HepG2 (cell line): ENCODE results near the gene KIF23. TPM values are rescaled to one million over a fixed set of nuclear protein-coding genes. Genes with fewer than 3 reads are reported as not detected.

Source experiments
- CCAR2 ChIP-seq: fragments of 200-400 bp; formaldehyde crosslinking; optimal IDR thresholded peaks from 2 replicates; pipeline ENCODE3; 2018; ENCODE audit warnings: low read depth, mild to moderate bottlenecking, low read length, moderate library complexity
- ELF1 ChIP-seq: sonication (generic); formaldehyde crosslinking; IDR thresholded peaks from 2 replicates; pipeline ENCODE4 v1.4.0; 2020; ENCODE audit warnings: missing genetic modification reagents
- FIP1L1 ChIP-seq: fragments of 200-400 bp; formaldehyde crosslinking; IDR thresholded peaks from 2 replicates; pipeline ENCODE4 v1.6.1; 2018; ENCODE audit warnings: low read depth, mild to moderate bottlenecking, low read length, moderate library complexity, borderline replicate concordance; ENCODE audit not compliant: insufficient read depth
- GZF1 ChIP-seq: sonication (generic); formaldehyde crosslinking; IDR thresholded peaks from 2 replicates; pipeline ENCODE4 v1.5.1; 2020; ENCODE audit warnings: mild to moderate bottlenecking, missing genetic modification reagents
- JUNB ChIP-seq: sonication (generic); formaldehyde crosslinking; IDR thresholded peaks from 2 replicates; pipeline ENCODE4 v1.8.0; 2022; ENCODE audit warnings: missing genetic modification reagents, mild to moderate bottlenecking, borderline replicate concordance
- KLF15 ChIP-seq: sonication (generic); formaldehyde crosslinking; IDR thresholded peaks from 2 replicates; pipeline ENCODE4 v1.8.1; 2023; ENCODE audit warnings: borderline replicate concordance, mild to moderate bottlenecking, inconsistent platforms, missing genetic modification reagents, mixed read lengths
- MATR3 ChIP-seq: sonication (generic); formaldehyde crosslinking; IDR thresholded peaks from 2 replicates; pipeline ENCODE4 v1.4.0; 2020; ENCODE audit warnings: missing genetic modification reagents
- MIXL1 ChIP-seq: IDR thresholded peaks from 2 replicates; pipeline ENCODE4 v1.6.1; 2016
- NPAS2 ChIP-seq: sonication (generic); formaldehyde crosslinking; IDR thresholded peaks from 2 replicates; pipeline ENCODE4 v1.8.0; 2022; ENCODE audit warnings: mild to moderate bottlenecking, missing genetic modification reagents, borderline replicate concordance
- PAF1 ChIP-seq: IDR thresholded peaks from 2 replicates; pipeline ENCODE4 v1.6.1; 2016; ENCODE audit warnings: missing genetic modification reagents, missing compliant biosample characterization
- RXRB ChIP-seq: IDR thresholded peaks from 2 replicates; pipeline ENCODE4 v1.6.1; 2016; ENCODE audit warnings: borderline replicate concordance, missing genetic modification reagents, missing compliant biosample characterization
- SMAD1 ChIP-seq: sonication (generic); formaldehyde crosslinking; IDR thresholded peaks from 2 replicates; pipeline ENCODE4 v1.4.0; 2020; ENCODE audit warnings: missing genetic modification reagents, low read depth, mild to moderate bottlenecking, borderline replicate concordance
- SMARCC2 ChIP-seq: fragments of 450-650 bp; IDR thresholded peaks from 2 replicates; pipeline ENCODE4 v1.6.1; 2017; ENCODE audit warnings: antibody characterized with exemption, mild to moderate bottlenecking
- TBP ChIP-seq: sonication (generic); formaldehyde crosslinking; IDR thresholded peaks from 2 replicates; pipeline ENCODE4 v1.5.0; 2020; ENCODE audit warnings: missing genetic modification reagents
- ZBTB21 ChIP-seq: sonication (generic); formaldehyde crosslinking; IDR thresholded peaks from 2 replicates; pipeline ENCODE4 v1.4.0; 2020; ENCODE audit warnings: missing genetic modification reagents
- ZBTB8A ChIP-seq: sonication (generic); formaldehyde crosslinking; IDR thresholded peaks from 2 replicates; pipeline ENCODE4 v1.4.0; 2020; ENCODE audit warnings: mild to moderate bottlenecking, low read depth, missing genetic modification reagents, borderline replicate concordance
- ZFX ChIP-seq: sonication (generic); formaldehyde crosslinking; IDR thresholded peaks from 2 replicates; pipeline ENCODE4 v1.4.0; 2020; ENCODE audit warnings: mild to moderate bottlenecking, low read depth, missing genetic modification reagents, moderate library complexity
- ZNF235 ChIP-seq: sonication (generic); formaldehyde crosslinking; IDR thresholded peaks from 2 replicates; pipeline ENCODE4 v1.8.1; 2023; ENCODE audit warnings: mild to moderate bottlenecking, missing genetic modification reagents, borderline replicate concordance
- ZNF264 ChIP-seq: sonication (generic); formaldehyde crosslinking; IDR thresholded peaks from 2 replicates; pipeline ENCODE4 v1.4.0; 2020; ENCODE audit warnings: missing genetic modification reagents
- ZNF547 ChIP-seq: sonication (generic); formaldehyde crosslinking; IDR thresholded peaks from 2 replicates; pipeline ENCODE4 v1.5.1; 2020; ENCODE audit warnings: mild to moderate bottlenecking, missing genetic modification reagents
- ZNF792 ChIP-seq: IDR thresholded peaks from 2 replicates; pipeline ENCODE4 v1.6.1; 2016
- polyA plus RNA-seq, 8 experiments: library from polyadenylated mRNA; depleted of rRNA in 3 of 8; stranded (reverse) in 7 of 8; unstranded in 1 of 8; fragments of >200 nt; fragmentation: Illumina TruSeq in 4 of 8; extraction: Trizol in 4 of 8; gene quantifications; 2 replicates each; pipeline versions ENCODE4 v1.2.1 to v1.2.3, GENCODE V29; 2011 to 2016; ENCODE audit warnings: low read depth in 4 of 8, missing spikeins in 1 of 8, mixed read lengths in 1 of 8; ENCODE audit not compliant: insufficient read depth in 1 of 8
- total RNA-seq, 5 experiments: library from RNA; depleted of rRNA; stranded (reverse); fragments of >200 nt; fragmentation: Illumina TruSeq; extraction: Trizol; gene quantifications; 2 replicates each; pipeline ENCODE4 v1.2.3, GENCODE V29; 2016; ENCODE audit warnings: low read depth in 1 of 5
- TF ChIP-seq, protein P1 (sequence below): IDR thresholded peaks from 2 replicates; pipeline ENCODE4 v1.6.1; 2016; ENCODE audit warnings: missing biosample characterization, missing genetic modification reagents, low read depth
- TF ChIP-seq, protein P2 (sequence below): sonication (generic); formaldehyde crosslinking; conservative IDR thresholded peaks from 2 replicates; pipeline ENCODE4 v1.8.0; 2022; ENCODE audit warnings: mild to moderate bottlenecking, moderate library complexity, missing genetic modification reagents
- TF ChIP-seq, protein P3 (sequence below): sonication (generic); formaldehyde crosslinking; IDR thresholded peaks from 2 replicates; pipeline ENCODE4 v1.8.0; 2022; ENCODE audit warnings: missing genetic modification reagents, mild to moderate bottlenecking, moderate library complexity, borderline replicate concordance

KIF23 gene
- total and polyA plus RNA-seq, 2 of the 13 experiments (the other 11 are each of a cell fraction or from before 2014, with no cell fraction given), result 11.3 to 38.1 TPM

DNA sequence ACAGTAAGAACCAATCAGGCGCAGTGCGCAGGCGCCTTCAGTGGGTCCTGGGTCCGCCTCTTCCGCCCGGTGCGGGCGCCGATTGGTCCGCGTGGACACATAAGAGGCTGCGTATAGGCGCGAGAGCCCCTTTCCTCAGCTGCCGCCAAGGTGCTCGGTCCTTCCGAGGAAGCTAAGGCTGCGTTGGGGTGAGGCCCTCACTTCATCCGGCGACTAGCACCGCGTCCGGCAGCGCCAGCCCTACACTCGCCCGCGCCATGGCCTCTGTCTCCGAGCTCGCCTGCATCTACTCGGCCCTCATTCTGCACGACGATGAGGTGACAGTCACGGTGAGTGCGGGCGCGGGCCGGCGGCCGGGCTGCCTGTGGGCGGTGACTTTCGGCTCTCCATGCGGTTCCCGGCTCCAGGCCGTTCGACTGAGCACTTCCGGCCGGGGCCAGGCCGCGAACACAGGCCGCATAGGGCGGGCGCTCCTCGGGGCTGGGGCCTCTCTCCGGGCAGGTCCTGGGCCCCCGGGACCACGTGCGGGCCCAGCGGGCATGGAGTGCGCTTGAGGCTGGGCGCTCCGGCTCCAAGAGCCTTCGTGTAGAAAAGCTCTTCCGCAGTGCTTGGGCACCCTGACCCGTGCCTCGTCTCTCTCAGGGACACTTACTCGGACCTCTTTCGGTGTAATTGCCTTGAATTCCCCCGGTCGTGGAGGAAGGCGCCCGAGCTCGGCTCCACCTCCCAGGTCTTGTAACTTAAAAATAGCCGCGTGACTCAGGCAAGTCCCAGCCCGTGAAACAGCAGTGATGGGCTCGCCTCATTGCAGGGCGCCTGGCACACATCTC is 38.8 kb downstream of the KIF23 start, which contains the start of gene RPLP1 (continued):
- TF ChIP-seq ZNF235 (CRISPR knock-in tag), result peak; percentile 72; the same call in 1 of the 2 replicates
- no peak for TF ChIP-seq ZBTB8A (CRISPR knock-in tag)
- TF ChIP-seq ELF1 (CRISPR knock-in tag), result peak; percentile 64
- 0 out of 2 replicates have a peak, but pooled peaks have one; percentile 31 for TF ChIP-seq MIXL1 (CRISPR knock-in tag)
- TF ChIP-seq SMAD1 (CRISPR knock-in tag), result peak; percentile 25; the same call in 1 of the 2 replicates
- TF ChIP-seq GZF1, result peak; percentile 89
- peak; percentile 37; the same call in 1 of the 2 replicates for TF ChIP-seq ZNF264 (CRISPR knock-in tag)
- TF ChIP-seq ZFX (CRISPR knock-in tag), result peak; percentile 100
- TF ChIP-seq MATR3 (CRISPR knock-in tag), result no peak
- TF ChIP-seq, protein P1, sequence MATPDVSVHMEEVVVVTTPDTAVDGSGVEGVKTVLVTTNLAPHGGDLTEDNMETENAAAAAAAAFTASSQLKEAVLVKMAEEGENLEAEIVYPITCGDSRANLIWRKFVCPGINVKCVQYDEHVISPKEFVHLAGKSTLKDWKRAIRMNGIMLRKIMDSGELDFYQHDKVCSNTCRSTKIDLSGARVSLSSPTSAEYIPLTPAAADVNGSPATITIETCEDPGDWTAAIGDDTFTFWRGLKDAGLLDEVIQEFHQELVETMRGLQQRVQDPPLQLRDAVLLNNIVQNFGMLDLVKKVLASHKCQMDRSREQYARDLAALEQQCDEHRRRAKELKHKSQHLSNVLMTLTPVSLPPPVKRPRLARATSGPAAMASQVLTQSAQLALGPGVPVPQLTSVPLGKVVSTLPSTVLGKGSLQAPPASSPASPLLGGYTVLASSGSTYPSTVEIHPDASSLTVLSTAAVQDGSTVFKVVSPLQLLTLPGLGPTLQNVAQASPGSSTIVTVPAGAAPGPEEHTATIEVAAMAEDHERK, result no peak
- TF ChIP-seq ZBTB21, result no peak
- peak; percentile 35; the same call in 1 of the 2 replicates for TF ChIP-seq PAF1 (CRISPR knock-in tag)
- no peak for TF ChIP-seq CCAR2
- no peak for TF ChIP-seq TBP (CRISPR knock-in tag)
- TF ChIP-seq NPAS2, result no peak
- peak; percentile 72; the same call in 1 of the 2 replicates for TF ChIP-seq ZNF547
- TF ChIP-seq RXRB (CRISPR knock-in tag), result peak; percentile 46; the same call in 1 of the 2 replicates
- TF ChIP-seq, protein P2, sequence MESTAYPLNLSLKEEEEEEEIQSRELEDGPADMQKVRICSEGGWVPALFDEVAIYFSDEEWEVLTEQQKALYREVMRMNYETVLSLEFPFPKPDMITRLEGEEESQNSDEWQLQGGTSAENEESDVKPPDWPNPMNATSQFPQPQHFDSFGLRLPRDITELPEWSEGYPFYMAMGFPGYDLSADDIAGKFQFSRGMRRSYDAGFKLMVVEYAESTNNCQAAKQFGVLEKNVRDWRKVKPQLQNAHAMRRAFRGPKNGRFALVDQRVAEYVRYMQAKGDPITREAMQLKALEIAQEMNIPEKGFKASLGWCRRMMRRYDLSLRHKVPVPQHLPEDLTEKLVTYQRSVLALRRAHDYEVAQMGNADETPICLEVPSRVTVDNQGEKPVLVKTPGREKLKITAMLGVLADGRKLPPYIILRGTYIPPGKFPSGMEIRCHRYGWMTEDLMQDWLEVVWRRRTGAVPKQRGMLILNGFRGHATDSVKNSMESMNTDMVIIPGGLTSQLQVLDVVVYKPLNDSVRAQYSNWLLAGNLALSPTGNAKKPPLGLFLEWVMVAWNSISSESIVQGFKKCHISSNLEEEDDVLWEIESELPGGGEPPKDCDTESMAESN (CRISPR knock-in tag), result peak; percentile 95
- TF ChIP-seq ZNF792 (CRISPR knock-in tag), result peak; percentile 77
- TF ChIP-seq, protein P3, sequence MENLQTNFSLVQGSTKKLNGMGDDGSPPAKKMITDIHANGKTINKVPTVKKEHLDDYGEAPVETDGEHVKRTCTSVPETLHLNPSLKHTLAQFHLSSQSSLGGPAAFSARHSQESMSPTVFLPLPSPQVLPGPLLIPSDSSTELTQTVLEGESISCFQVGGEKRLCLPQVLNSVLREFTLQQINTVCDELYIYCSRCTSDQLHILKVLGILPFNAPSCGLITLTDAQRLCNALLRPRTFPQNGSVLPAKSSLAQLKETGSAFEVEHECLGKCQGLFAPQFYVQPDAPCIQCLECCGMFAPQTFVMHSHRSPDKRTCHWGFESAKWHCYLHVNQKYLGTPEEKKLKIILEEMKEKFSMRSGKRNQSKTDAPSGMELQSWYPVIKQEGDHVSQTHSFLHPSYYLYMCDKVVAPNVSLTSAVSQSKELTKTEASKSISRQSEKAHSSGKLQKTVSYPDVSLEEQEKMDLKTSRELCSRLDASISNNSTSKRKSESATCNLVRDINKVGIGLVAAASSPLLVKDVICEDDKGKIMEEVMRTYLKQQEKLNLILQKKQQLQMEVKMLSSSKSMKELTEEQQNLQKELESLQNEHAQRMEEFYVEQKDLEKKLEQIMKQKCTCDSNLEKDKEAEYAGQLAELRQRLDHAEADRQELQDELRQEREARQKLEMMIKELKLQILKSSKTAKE (CRISPR knock-in tag), result no peak
- TF ChIP-seq SMARCC2, result no peak
- TF ChIP-seq JUNB (CRISPR knock-in tag), result no peak
- no peak for TF ChIP-seq FIP1L1
- peak; percentile 80 for TF ChIP-seq KLF15 (CRISPR knock-in tag)
